HG03575 (cell line): ENCODE data around the gene TNFRSF13B.
"Not testable (repeated sequence)": the region's sequence is repeated elsewhere in the genome, so short reads cannot be mapped to it uniquely, and the experiment has no call there.

Experiments used
- ATAC-seq: cut with Tn5 transposase; IDR thresholded peaks from one replicate; pipeline ENCODE4 v1.9.1; 2021; ENCODE audit not compliant: unreplicated experiment, insufficient number of reproducible peaks, low FRiP score; ENCODE audit errors: extremely low read depth

The TNFRSF13B gene

GRCh38 chr17:16973043-16973442 lies 1.1 kb upstream of the TNFRSF13B start:
- ATAC-seq: not testable (repeated sequence)

GRCh38 chr17:16972346-16972745 lies 428 bp upstream of the TNFRSF13B start:
- no peak for ATAC-seq

GRCh38 chr17:16969931-16970906 lies 1.7 kb downstream of the TNFRSF13B start:
- ATAC-seq: no peak

GRCh38 chr17:16968786-16969185 lies 3.1 kb downstream of the TNFRSF13B start:
- no peak for ATAC-seq

- no peak for ATAC-seq
These were observed 9.1 kb downstream of the TNFRSF13B start for GRCh38 chr17:16962804-16963203.

- ATAC-seq: no peak
These were observed 10.1 kb downstream of the TNFRSF13B start for GRCh38 chr17:16961792-16962191.

GRCh38 chr17:16961022-16961421 lies 10.9 kb downstream of the TNFRSF13B start:
- not testable (repeated sequence) for ATAC-seq

GRCh38 chr17:16955011-16955410 lies 16.9 kb downstream of the TNFRSF13B start:
- not testable (repeated sequence) for ATAC-seq

GRCh38 chr17:16954521-16954920 lies 17.4 kb downstream of the TNFRSF13B start:
- no peak for ATAC-seq

- ATAC-seq: no peak
These were observed 18.1 kb downstream of the TNFRSF13B start for GRCh38 chr17:16953841-16954240.

GRCh38 chr17:16953347-16953746 lies 18.6 kb downstream of the TNFRSF13B start:
- ATAC-seq: no peak

GRCh38 chr17:16952401-16952800 lies 19.5 kb downstream of the TNFRSF13B start:
- no peak for ATAC-seq

GRCh38 chr17:16950488-16950887 lies 21.4 kb downstream of the TNFRSF13B start:
- ATAC-seq: no peak

- no peak for ATAC-seq
These were observed 23.1 kb downstream of the TNFRSF13B start for GRCh38 chr17:16948587-16949376.

GRCh38 chr17:16947470-16947869 lies 24.4 kb downstream of the TNFRSF13B start:
- no peak for ATAC-seq

- no peak for ATAC-seq
These were observed 26.2 kb downstream of the TNFRSF13B start for GRCh38 chr17:16945663-16946218.

GRCh38 chr17:16945136-16945482 lies 26.8 kb downstream of the TNFRSF13B start:
- ATAC-seq: no peak

- ATAC-seq: no peak
These were observed 27.4 kb downstream of the TNFRSF13B start for GRCh38 chr17:16944334-16945135.
